NCI-H446 treated with DMSO at 0.1 percent for 48 hours (cell line): ENCODE data around the gene C6orf163.
A peak's percentile ranks its signal among the peaks of the same experiment; 100 is the strongest.
"Not testable (repeated sequence)": the region's sequence is repeated elsewhere in the genome, so short reads cannot be mapped to it uniquely, and the experiment has no call there.

Experiments
- DNase-seq: peaks from one replicate; lab custom pipeline; 2025; lab: John Stamatoyannopoulos, UW

Gene C6orf163

DNA sequence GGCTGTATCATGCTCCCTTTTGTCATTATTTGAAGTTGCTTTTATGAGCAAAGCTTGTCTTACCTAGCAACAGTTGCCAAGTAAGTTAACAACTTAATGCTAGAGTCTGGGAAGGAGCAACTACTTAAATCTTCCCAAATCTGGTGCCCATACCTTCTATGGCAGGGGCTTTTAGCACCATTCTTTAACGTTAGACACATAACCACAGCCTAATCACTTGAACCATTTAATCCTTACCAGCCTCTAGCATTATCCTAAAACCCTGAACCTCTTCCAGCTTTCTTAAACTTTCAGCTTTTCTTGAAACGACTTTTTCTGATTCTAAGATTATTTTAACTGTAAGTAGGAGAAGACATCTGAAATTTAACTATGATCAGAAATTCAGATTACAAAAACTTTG, at the start of gene C6orf163:
C6orf163 (plus strand) TSS at position 83 of the 400 bp plus-strand sequence; CDS start at position 370, 287 bp downstream.
- no peak for DNase-seq

GRCh38 chr6:87297119-87297518, 47.5 kb upstream of the C6orf163 start:
- no peak for DNase-seq

DNA sequence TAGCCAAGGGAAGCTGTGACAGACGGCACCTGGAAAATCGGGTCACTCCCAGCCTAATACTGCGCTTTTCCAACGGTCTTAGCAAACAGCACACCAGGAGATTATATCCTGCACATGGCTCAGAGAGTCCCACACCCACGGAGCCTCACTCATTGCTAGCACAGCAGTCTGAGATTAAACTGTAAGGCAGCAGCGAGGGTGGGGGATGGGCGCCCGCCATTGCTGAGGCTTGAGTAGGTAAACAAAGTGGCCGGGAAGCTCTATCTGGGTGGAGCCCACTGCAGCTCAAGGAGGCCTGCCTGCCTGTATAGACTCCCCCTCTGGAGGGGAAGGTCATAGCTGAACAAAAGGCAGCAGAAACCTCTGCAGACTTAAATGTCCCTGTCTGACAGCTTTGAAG, 43.3 kb upstream of the C6orf163 start:
- DNase-seq: not testable (repeated sequence)

- no peak for DNase-seq
Observed at GRCh38 chr6:87308970-87309369, 35.6 kb upstream of the C6orf163 start.

GRCh38 chr6:87312860-87313259, 31.8 kb upstream of the C6orf163 start:
- DNase-seq: no peak

DNA sequence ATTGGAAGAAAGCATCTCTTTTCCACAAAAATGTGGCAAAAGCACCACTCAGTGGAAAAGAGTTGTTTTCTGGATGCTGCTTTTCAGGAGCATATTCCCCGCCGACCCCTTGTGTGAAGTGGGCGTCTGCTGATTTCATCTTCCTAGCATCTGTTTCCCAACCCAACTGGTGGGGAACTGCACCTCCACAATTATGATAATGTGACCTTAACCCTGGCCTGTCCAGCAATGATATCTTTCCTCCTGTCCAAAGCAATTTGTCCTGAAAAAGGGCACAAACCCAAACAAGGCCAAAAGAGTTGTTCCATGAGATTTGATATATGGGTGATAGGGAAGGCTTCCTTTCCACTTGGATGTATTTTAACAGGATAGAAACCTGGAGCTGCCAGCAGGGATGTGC, 29.5 kb upstream of the C6orf163 start:
- DNase-seq: no peak

GRCh38 chr6:87319271-87319987, 25.2 kb upstream of the C6orf163 start:
- no peak for DNase-seq

DNA sequence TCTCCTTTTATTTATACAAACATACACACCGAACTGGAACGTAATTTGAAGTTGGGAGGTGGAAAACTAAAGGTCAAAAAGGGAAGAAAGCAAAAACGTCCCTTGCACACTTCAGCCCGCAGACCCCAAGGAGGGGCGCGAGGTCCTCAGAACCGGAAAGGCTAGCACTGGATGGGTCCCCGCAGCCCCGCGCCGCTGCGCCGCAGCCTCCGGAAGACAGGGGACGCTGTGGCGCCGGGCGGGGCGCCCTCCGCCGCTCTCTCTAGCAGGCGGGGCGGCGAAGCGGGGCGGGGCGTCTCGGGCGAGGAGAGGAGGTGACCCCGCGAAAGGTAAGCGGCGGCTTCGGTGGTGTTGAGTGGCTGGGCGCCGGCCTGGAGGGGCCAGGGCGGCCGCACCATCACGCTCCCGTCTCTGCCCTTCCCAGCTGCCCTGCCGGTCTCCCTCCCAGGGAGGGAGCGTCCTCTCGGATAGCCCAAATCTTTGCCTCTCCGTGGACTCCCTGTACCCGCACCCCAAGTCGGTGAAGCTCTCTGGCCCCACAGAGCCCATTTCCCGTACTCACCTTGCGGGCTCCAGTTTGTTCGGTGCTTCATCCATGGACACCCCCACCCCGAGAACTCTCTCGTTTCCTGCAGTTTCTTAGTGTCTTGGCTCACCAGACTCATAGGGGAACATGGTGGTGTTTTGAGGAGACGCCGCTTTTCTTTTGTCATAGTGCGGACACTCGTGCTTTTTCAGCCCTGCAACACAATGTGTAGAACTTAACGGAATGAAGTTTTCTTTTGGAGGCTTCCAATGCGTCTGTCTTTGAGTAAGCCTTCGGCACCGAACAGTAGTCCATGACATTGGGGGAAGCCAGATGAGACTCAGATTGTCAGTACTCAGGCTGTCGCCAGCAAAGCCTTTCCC, 22.1 kb upstream of the C6orf163 start, which contains the start of gene SMIM8:
SMIM8 (plus strand) TSS at position 285 of the 909 bp plus-strand sequence. CDS start 14,444 bp downstream, outside the sequence.
- DNase-seq: peak; percentile 17

- DNase-seq: not testable (repeated sequence)
Observed at GRCh38 chr6:87323880-87324279, 20.7 kb upstream of the C6orf163 start.

DNA sequence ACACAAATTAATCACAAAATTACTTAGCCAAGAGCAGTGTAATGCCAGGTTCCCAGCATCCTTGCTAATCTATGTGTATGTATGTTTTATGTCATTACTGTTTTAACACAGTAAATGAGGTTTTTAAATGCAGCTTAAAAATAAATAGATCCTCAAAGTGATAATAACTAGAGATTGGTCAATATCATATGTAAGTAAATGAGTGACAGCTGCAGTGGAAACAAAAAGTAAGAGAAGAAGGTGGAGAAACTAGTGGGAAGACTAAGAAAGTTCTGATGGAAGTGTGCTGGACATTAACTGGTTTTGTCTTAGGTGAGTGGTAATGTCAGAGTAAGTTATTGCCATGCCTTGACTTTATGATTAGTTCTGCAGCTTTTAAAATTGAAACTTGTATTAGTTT, 13.7 kb upstream of the C6orf163 start:
- DNase-seq: no peak

DNA sequence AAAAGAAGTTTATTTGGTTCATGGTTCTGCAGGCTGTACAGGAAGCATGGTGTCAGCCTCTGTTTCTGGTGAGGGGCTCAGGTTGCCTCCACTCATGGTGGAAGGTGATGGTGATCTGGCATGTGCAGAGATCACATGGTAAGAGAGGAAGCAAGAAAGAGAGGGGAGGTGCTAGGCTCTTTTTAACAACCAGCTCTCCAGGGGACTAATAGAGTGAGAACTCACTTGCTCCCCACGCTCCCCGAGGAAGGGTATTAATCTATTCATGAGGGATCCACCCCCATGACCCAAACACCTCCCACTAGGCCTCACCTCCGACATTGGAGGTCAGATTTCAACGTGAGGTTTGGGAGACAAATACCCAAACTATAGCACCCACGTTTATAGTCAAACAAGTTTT, 11.6 kb upstream of the C6orf163 start:
- no peak for DNase-seq

DNA sequence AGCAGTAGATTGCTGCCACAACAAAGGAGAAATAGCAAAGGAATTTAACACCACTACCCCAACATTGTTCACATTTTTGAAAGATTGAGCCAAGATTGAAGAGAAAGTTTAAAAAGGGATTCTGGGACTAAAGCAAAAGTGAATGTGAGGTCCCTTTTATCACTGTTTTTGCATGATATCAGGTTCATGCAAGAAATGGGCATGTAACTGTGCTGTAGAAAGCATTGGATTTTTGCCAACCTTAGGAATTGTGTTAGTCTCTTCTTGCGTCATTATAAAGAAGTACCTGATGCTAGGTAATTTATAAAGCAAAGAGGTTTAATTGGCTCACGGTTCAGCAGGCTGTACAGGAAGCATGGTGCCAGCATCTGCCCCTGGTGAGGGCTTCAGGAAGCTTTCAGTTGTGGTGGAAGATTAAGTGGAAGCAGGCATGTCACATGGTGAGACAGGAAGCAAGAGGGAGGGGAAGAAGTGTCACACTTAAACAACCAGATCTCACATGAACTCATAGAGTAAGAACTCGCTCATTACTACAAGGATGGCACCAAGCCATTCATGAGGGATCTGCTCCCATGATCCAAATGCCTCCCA, 10.9 kb upstream of the C6orf163 start:
- no peak for DNase-seq

- no peak for DNase-seq
Observed at GRCh38 chr6:87334683-87335082, 9.9 kb upstream of the C6orf163 start.

GRCh38 chr6:87336367-87336766, 8.2 kb upstream of the C6orf163 start:
- DNase-seq: no peak

- DNase-seq: no peak
Observed at GRCh38 chr6:87340230-87340629, 4.4 kb upstream of the C6orf163 start.

GRCh38 chr6:87341158-87341557, 3.5 kb upstream of the C6orf163 start:
- DNase-seq: no peak

- DNase-seq: no peak
Observed at GRCh38 chr6:87341899-87342298, 2.7 kb upstream of the C6orf163 start.

GRCh38 chr6:87342829-87343228, 1.8 kb upstream of the C6orf163 start:
- no peak for DNase-seq

DNA sequence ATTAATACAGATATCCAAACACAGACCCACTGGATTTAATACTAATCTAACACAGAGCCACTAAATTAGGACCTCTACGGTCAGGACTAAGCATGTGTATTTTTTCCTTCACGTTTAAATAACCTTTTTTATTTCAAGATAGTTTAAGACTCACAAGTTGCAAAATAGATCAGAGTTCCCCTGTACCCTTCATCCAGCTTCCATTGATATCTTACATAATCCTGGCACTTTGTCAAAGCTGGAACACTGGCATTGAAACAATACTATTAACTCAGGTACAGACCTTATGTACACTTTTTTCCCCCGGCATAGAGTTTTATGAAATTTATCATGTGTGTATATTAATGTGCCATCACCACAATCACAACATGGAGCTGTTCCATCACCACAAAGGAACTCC, 2.1 kb downstream of the C6orf163 start:
- DNase-seq: no peak

DNA sequence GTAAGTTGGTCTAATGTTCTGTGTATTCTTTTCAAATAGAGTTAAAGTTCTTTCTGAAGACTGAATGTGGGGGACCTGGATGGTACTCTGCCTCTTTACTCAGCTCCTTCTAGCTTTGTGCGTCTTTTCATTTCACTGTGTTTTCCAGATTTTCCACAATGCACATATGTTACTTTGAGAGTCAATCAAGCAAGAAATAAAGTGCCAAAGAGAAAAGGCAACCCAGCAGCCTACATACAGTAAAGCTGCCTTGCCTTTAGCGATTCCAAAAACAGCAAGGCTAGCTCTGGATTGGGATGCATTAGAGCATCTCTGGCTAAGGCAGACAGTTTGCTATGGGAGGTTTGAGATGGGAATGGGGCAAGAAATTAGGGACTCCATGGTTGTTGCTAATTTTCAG, 5.3 kb downstream of the C6orf163 start:
- no peak for DNase-seq

- no peak for DNase-seq
Observed at GRCh38 chr6:87350516-87350915, 5.9 kb downstream of the C6orf163 start.

DNA sequence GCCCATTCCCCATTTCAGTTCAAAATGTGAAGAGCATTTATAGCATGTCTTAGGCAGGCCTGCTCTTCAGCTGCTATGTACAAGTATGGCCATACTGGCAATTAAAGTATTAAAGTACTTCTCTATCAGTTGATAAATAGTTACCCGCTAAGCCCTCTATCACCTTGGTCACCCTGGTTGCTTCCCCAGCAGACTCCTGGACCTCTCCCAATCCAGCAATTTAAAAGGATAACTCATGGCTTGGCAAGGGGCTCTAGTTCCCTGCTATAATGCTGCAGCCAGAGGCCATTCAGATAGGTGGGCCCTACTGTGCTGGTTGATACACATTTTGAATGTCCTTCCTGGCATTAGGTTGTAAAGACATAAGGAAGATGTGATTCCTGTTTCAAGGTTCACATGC, 7.0 kb downstream of the C6orf163 start:
- no peak for DNase-seq

DNA sequence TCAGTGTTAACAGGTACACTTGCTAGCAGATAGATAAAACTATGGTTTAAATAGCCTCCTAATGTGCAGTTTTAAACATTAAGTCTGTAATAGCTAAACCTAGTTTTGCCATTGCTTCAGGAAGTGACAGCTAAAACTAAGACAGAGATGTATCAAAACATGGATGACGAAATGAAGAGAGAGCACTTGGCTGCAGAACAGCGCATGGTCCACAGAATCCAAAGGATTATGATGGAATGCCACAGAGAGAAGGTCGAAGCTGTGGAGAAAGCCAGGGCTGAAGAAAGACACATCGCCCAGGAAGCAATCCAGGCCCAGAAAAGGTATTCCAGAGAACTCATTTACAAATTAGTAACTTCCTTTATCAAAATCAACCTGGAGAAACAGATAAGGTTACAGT, 11.6 kb downstream of the C6orf163 start:
- no peak for DNase-seq
